IMR-90 (cell line): Measurements from ENCODE around the gene TFAP2B. TPM values are rescaled to one million over a fixed set of nuclear protein-coding genes. Genes with fewer than 3 reads are reported as not detected.

ENCODE experiments used
- ATAC-seq: fragments of 200-7000 bp; cut with Tn5 transposase; 2 replicates; pipeline ENCODE4 v1.9.1; 2020; ENCODE audit warnings: low read depth, mild to moderate bottlenecking, moderate library complexity
- BruUV-seq: library from RNA; stranded (reverse); fragments of 400-500 nt; replicated peaks from 2 replicates; lab custom pipeline; 2021; lab: Mats Ljungman, UMichigan
- CTCF ChIA-PET: fragments of 300-600 bp; formaldehyde crosslinking; extraction: SDS; loops from one replicate; lab custom pipeline; 2021; ENCODE audit warnings: antibody characterized with exemption; lab: Yijun Ruan, JAX
- POLR2A ChIA-PET: fragments of 300-600 bp; sonication (Branson Sonifier 250); formaldehyde crosslinking; loops from one replicate; lab custom pipeline; 2022; ENCODE audit warnings: antibody characterized with exemption; ENCODE audit not compliant: unreplicated experiment; lab: Charles Lee
- DNase-seq: peaks from one replicate; pipeline ENCODE4 v3.0.0; 2013
- H2AFZ ChIP-seq: replicated peaks from 2 replicates; pipeline ENCODE3; 2013; ENCODE audit warnings: low read length, mild to moderate bottlenecking; ENCODE audit not compliant: poor library complexity
- H2AK5ac ChIP-seq: 2 replicates; pipeline ENCODE4 v1.6.1; 2013; ENCODE audit warnings: low read depth, low read length, inconsistent platforms
- H2AK9ac ChIP-seq: replicated peaks from 2 replicates; pipeline ENCODE3; 2013; ENCODE audit warnings: mild to moderate bottlenecking, low read depth, low read length, moderate library complexity; ENCODE audit not compliant: poor library complexity
- H2BK120ac ChIP-seq: 2 replicates; pipeline ENCODE4 v1.6.1; 2013; ENCODE audit warnings: low read depth, low read length, inconsistent platforms
- H2BK15ac ChIP-seq: 3 replicates; pipeline ENCODE4 v1.6.1; 2013; ENCODE audit warnings: low read depth, low read length, inconsistent platforms
- H2BK20ac ChIP-seq: 2 replicates; pipeline ENCODE4 v1.6.1; 2013; ENCODE audit warnings: low read depth, mild to moderate bottlenecking, inconsistent platforms, low read length, moderate library complexity
- H2BK5ac ChIP-seq: 2 replicates; pipeline ENCODE4 v1.6.1; 2013; ENCODE audit warnings: mild to moderate bottlenecking, low read depth, low read length, inconsistent platforms; ENCODE audit not compliant: poor library complexity, severe bottlenecking
- H3K14ac ChIP-seq: replicated peaks from 2 replicates; pipeline ENCODE4 v1.6.1; 2013; ENCODE audit warnings: low read depth, low read length, inconsistent platforms
- H3K18ac ChIP-seq: 2 replicates; pipeline ENCODE4 v1.6.1; 2013; ENCODE audit warnings: low read depth, low read length, control low read depth
- H3K23ac ChIP-seq: 2 replicates; pipeline ENCODE4 v1.6.1; 2013; ENCODE audit warnings: low read depth, low read length, inconsistent platforms
- H3K27ac ChIP-seq: 2 replicates; pipeline ENCODE4 v1.5.1; 2013; ENCODE audit warnings: mild to moderate bottlenecking, control low read depth, low read length; ENCODE audit not compliant: insufficient read depth
- H3K27me3 ChIP-seq: 2 replicates; pipeline ENCODE4 v1.6.1; 2013; ENCODE audit warnings: low read length; ENCODE audit not compliant: control insufficient read depth, insufficient read depth
- H3K36me3 ChIP-seq: 2 replicates; pipeline ENCODE4 v1.6.1; 2013; ENCODE audit warnings: low read length, mixed read lengths; ENCODE audit not compliant: control insufficient read depth, insufficient read depth
- H3K4ac ChIP-seq: 2 replicates; pipeline ENCODE4 v1.6.1; 2013; ENCODE audit warnings: low read depth, low read length, inconsistent platforms
- H3K4me1 ChIP-seq: 2 replicates; pipeline ENCODE4 v1.6.1; 2013; ENCODE audit warnings: low read length, mixed read lengths; ENCODE audit not compliant: control insufficient read depth, insufficient read depth
- H3K4me2 ChIP-seq: 2 replicates; pipeline ENCODE4 v1.6.1; 2013; ENCODE audit warnings: low read depth, mild to moderate bottlenecking, control low read depth, low read length, moderate library complexity
- H3K4me3 ChIP-seq: 2 replicates; pipeline ENCODE4 v1.5.1; 2013; ENCODE audit warnings: low read depth, mild to moderate bottlenecking, control low read depth, low read length, moderate library complexity; ENCODE audit not compliant: insufficient read depth
- H3K56ac ChIP-seq: 2 replicates; pipeline ENCODE4 v1.6.1; 2013; ENCODE audit warnings: low read length, inconsistent platforms; ENCODE audit not compliant: insufficient read depth; ENCODE audit errors: extremely low read depth
- H3K79me1 ChIP-seq, 2 experiments: 2 replicates each; pipeline ENCODE4 v1.6.1; 2013; ENCODE audit warnings: low read length in 2 of 2, inconsistent platforms in 1 of 2, low read depth in 1 of 2
- H3K9ac ChIP-seq: 2 replicates; pipeline ENCODE4 v1.6.1; 2013; ENCODE audit warnings: low read depth, low read length, control low read depth
- H3K9me1 ChIP-seq: 2 replicates; pipeline ENCODE4 v1.6.1; 2013; ENCODE audit warnings: low read length, inconsistent platforms; ENCODE audit not compliant: insufficient read depth
- H3K9me3 ChIP-seq: 2 replicates; pipeline ENCODE4 v1.6.1; 2013; ENCODE audit warnings: low read length; ENCODE audit not compliant: control insufficient read depth, insufficient read depth
- H4K20me1 ChIP-seq: 2 replicates; pipeline ENCODE4 v1.6.1; 2013; ENCODE audit warnings: low read length, inconsistent platforms; ENCODE audit not compliant: insufficient read depth
- H4K5ac ChIP-seq: 2 replicates; pipeline ENCODE4 v1.6.1; 2013; ENCODE audit warnings: mild to moderate bottlenecking, low read depth, low read length, control low read depth
- H4K8ac ChIP-seq, 2 experiments: 2 replicates each; pipeline ENCODE4 v1.6.1; 2013; ENCODE audit warnings: low read depth in 2 of 2, low read length in 2 of 2, control low read depth in 1 of 2, inconsistent platforms in 1 of 2
- H4K91ac ChIP-seq: 2 replicates; pipeline ENCODE4 v1.6.1; 2013; ENCODE audit warnings: low read depth, low read length, inconsistent platforms; ENCODE audit not compliant: insufficient read depth
- BHLHE40 ChIP-seq: fragments of 150-350 bp; IDR thresholded peaks from 2 replicates; pipeline ENCODE4 v1.6.1; 2016; ENCODE audit warnings: mild to moderate bottlenecking, low read depth, low read length
- CEBPB ChIP-seq: IDR thresholded peaks from 2 replicates; pipeline ENCODE4 v1.6.1; 2012; ENCODE audit warnings: low read depth, low read length, improper control_type of control experiment
- CHD1 ChIP-seq: IDR thresholded peaks from 2 replicates; pipeline ENCODE4 v1.6.1; 2012; ENCODE audit warnings: low read depth, low read length, improper control_type of control experiment
- FOS ChIP-seq: fragments of 150-350 bp; IDR thresholded peaks from 2 replicates; pipeline ENCODE4 v1.6.1; 2016; ENCODE audit warnings: low read depth, low read length
- MAFK ChIP-seq: IDR thresholded peaks from 2 replicates; pipeline ENCODE4 v1.6.1; 2012; ENCODE audit warnings: low read depth, low read length, improper control_type of control experiment
- MAZ ChIP-seq: IDR thresholded peaks from 2 replicates; pipeline ENCODE4 v1.6.1; 2012; ENCODE audit warnings: low read depth, mild to moderate bottlenecking, low read length, improper control_type of control experiment, moderate library complexity, borderline replicate concordance
- MXI1 ChIP-seq: IDR thresholded peaks from 2 replicates; pipeline ENCODE4 v1.6.1; 2012; ENCODE audit warnings: low read depth, mild to moderate bottlenecking, low read length, moderate library complexity, borderline replicate concordance
- NFE2L2 ChIP-seq: fragments of 150-350 bp; IDR thresholded peaks from 2 replicates; pipeline ENCODE4 v1.6.1; 2016; ENCODE audit warnings: low read depth, mild to moderate bottlenecking, low read length
- POLR2A ChIP-seq: IDR thresholded peaks from 2 replicates; pipeline ENCODE4 v1.6.1; 2012; ENCODE audit warnings: mild to moderate bottlenecking, low read depth, low read length
- RCOR1 ChIP-seq: IDR thresholded peaks from 2 replicates; pipeline ENCODE4 v1.6.1; 2012; ENCODE audit warnings: mild to moderate bottlenecking, low read length, improper control_type of control experiment; ENCODE audit not compliant: insufficient replicate concordance
- RFX5 ChIP-seq: IDR thresholded peaks from 2 replicates; pipeline ENCODE4 v1.8.0; 2012; ENCODE audit warnings: low read depth, mild to moderate bottlenecking, low read length, moderate library complexity
- SMC3 ChIP-seq: fragments of 150-350 bp; IDR thresholded peaks from 2 replicates; pipeline ENCODE4 v1.6.1; 2016; ENCODE audit warnings: low read depth, mild to moderate bottlenecking, antibody characterized with exemption, low read length, moderate library complexity
- WGBS, 2 experiments: methylation state at CpG; one replicate each; pipeline versions ENCODE4 v1.1.5 to v1.1.7; 2013; ENCODE audit warnings: missing lambda C conversion rate in 2 of 2; ENCODE audit not compliant: insufficient read length in 1 of 2; ENCODE audit errors: extremely low coverage in 2 of 2; 5-methylcytosine and 5-hydroxymethylcytosine counted together
- dilution Hi-C: fragments of 300-500 bp; cut with HindIII; formaldehyde crosslinking; loops from one replicate; pipeline ENCODE4 v1.14.3; 2018; ENCODE audit warnings: low sequenced_read_pairs; ENCODE audit not compliant: unreplicated experiment
- in situ Hi-C: fragments of 300-500 bp; cut with MboI; formaldehyde crosslinking; loops from 3 replicates; pipeline ENCODE4 v1.14.3; 2019; ENCODE audit warnings: low sequenced_read_pairs, inconsistent platforms, mixed read lengths
- intact Hi-C: fragments of 100-400 bp; cut with micrococcal nuclease; formaldehyde crosslinking; loops from 2 replicates; pipeline ENCODE4 v1.10.0; 2022
- polyA plus RNA-seq, 3 experiments: library from polyadenylated mRNA; depleted of rRNA; stranded (reverse); fragments of >200 nt; gene quantifications; 2 replicates each; pipeline ENCODE4 v1.2.3, GENCODE V29; 2012; ENCODE audit warnings: low replicate concordance in 1 of 3
- total RNA-seq: library from RNA; depleted of rRNA; stranded (reverse); fragments of >200 nt; gene quantifications from 2 replicates; pipeline ENCODE4 v1.2.3, GENCODE V29; 2012
- TF ChIP-seq, protein P1 (sequence below): fragments of 150-350 bp; IDR thresholded peaks from 2 replicates; pipeline ENCODE4 v1.6.1; 2017; ENCODE audit warnings: mild to moderate bottlenecking, antibody characterized with exemption, low read length, low read depth
- TF ChIP-seq, protein P2 (sequence below): conservative IDR thresholded peaks from 2 replicates; pipeline ENCODE4 v1.5.1; 2012; ENCODE audit warnings: mild to moderate bottlenecking, low read depth, low read length, improper control_type of control experiment
- TF ChIP-seq, protein P3 (sequence below): fragments of 150-350 bp; IDR thresholded peaks from 2 replicates; pipeline ENCODE4 v1.6.1; 2016; ENCODE audit warnings: low read depth, mild to moderate bottlenecking, low read length, moderate library complexity, borderline replicate concordance

The TFAP2B gene
- total and polyA plus RNA-seq, 2 of the 4 experiments (the other 2 are of a cell fraction), result not detected

DNA sequence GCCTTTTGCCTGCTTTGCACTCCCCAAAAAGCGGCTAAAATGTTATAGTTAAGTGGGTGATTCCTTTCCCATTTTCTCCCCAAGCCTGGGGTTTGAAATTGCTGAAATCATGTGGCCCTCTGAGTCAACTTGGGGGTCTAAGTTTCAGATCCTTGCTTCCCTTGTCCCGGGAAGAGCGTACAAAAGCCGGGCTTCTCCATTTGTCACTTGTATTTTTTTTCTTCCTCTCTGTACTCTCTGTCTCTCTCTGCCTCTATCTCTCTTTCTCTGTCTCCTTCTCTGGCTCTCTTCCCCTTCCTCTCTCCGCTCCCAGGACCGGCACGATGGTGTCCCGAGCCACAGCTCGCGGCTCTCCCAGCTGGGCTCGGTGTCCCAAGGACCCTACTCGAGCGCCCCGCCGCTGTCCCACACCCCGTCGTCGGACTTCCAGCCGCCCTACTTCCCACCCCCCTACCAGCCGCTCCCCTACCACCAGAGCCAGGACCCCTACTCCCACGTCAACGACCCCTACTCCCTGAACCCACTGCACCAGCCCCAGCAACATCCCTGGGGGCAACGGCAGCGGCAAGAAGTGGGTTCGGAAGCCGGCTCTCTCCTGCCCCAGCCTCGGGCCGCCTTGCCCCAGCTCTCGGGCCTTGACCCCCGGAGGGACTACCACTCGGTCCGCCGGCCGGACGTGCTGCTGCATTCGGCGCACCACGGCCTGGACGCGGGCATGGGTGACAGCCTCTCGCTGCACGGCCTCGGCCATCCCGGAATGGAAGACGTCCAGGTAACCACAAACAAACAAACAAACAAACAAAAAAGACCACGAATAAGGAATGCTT, 4.6 kb downstream of the TFAP2B start:
- H3K79me1 ChIP-seq, result no peaks in the 10 kb centered on the region
- BruUV-seq, result no TSS peak
- H2AK5ac ChIP-seq, result no peak overlapping the region
- H2BK15ac ChIP-seq, result no peak overlapping the region
- H4K8ac ChIP-seq, result no peak overlapping the region
- H3K4ac ChIP-seq, result no peak overlapping the region
- TF ChIP-seq BHLHE40 (no peak), SMC3 (no peak), CHD1 (no peak), MAZ (no peak), RCOR1 (no peak), MXI1 (no peak), CEBPB (no peak), RFX5 (no peak), POLR2A (no peak), NFE2L2 (no peak), FOS (no peak), MAFK (no peak)
- TF ChIP-seq, protein P1, sequence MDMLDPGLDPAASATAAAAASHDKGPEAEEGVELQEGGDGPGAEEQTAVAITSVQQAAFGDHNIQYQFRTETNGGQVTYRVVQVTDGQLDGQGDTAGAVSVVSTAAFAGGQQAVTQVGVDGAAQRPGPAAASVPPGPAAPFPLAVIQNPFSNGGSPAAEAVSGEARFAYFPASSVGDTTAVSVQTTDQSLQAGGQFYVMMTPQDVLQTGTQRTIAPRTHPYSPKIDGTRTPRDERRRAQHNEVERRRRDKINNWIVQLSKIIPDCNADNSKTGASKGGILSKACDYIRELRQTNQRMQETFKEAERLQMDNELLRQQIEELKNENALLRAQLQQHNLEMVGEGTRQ, result no peak
- TF ChIP-seq, protein P2, sequence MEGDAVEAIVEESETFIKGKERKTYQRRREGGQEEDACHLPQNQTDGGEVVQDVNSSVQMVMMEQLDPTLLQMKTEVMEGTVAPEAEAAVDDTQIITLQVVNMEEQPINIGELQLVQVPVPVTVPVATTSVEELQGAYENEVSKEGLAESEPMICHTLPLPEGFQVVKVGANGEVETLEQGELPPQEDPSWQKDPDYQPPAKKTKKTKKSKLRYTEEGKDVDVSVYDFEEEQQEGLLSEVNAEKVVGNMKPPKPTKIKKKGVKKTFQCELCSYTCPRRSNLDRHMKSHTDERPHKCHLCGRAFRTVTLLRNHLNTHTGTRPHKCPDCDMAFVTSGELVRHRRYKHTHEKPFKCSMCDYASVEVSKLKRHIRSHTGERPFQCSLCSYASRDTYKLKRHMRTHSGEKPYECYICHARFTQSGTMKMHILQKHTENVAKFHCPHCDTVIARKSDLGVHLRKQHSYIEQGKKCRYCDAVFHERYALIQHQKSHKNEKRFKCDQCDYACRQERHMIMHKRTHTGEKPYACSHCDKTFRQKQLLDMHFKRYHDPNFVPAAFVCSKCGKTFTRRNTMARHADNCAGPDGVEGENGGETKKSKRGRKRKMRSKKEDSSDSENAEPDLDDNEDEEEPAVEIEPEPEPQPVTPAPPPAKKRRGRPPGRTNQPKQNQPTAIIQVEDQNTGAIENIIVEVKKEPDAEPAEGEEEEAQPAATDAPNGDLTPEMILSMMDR, result no peak
- TF ChIP-seq, protein P3, sequence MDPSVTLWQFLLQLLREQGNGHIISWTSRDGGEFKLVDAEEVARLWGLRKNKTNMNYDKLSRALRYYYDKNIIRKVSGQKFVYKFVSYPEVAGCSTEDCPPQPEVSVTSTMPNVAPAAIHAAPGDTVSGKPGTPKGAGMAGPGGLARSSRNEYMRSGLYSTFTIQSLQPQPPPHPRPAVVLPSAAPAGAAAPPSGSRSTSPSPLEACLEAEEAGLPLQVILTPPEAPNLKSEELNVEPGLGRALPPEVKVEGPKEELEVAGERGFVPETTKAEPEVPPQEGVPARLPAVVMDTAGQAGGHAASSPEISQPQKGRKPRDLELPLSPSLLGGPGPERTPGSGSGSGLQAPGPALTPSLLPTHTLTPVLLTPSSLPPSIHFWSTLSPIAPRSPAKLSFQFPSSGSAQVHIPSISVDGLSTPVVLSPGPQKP, result no peak
- no peak overlapping the region for H2AFZ ChIP-seq
- H3K14ac ChIP-seq, result no peak overlapping the region
- 3% methylated on average over 5 of the region's 46 CpGs; no CpG with 5 or more reads in 1 of the 2 experiments for WGBS, 2 experiments
- no peak overlapping the region for H3K4me2 ChIP-seq
- H3K27me3 ChIP-seq, result peaks cover 63% of the 10 kb centered on the region
- H3K9me3 ChIP-seq, result no peaks in the 10 kb centered on the region; the same call in 1 of the 2 replicates
- H3K9ac ChIP-seq, result no peak overlapping the region
- CTCF ChIA-PET, result interaction anchor here (0.7 kb wide), 1 partner anchor 694 kb away, joined by 3 read pairs; no protein-coding TSS in a partner anchor
- DNase-seq (no peak), ATAC-seq (no peak)
- H2BK5ac ChIP-seq, result no peak overlapping the region
- H3K36me3 ChIP-seq, result no peaks in the 10 kb centered on the region
- no peak overlapping the region for H3K56ac ChIP-seq
- no peak overlapping the region for H2BK120ac ChIP-seq
- no peak overlapping the region for H3K23ac ChIP-seq
- POLR2A ChIA-PET, result no interaction called here
- no peak overlapping the region for H4K5ac ChIP-seq
- no peak overlapping the region for H3K4me3 ChIP-seq
- no peak overlapping the region for H3K27ac ChIP-seq
- intact Hi-C loops, result no loop called here
- no peaks in the 10 kb centered on the region for H3K4me1 ChIP-seq
- dilution Hi-C loops, result no loop called here
- no peak overlapping the region for H4K91ac ChIP-seq
- H4K20me1 ChIP-seq, result no peaks in the 10 kb centered on the region
- no peak overlapping the region for H2BK20ac ChIP-seq
- in situ Hi-C loops, result loop anchor here (25.0 kb wide), 1 partner anchor 1189 kb away; no protein-coding TSS in a partner anchor
- H3K9me1 ChIP-seq, result no peaks in the 10 kb centered on the region
- no peak overlapping the region for H2AK9ac ChIP-seq
- no peak overlapping the region for H3K18ac ChIP-seq
